NCI-H524 (cell line): ENCODE data around the gene OR2F2.

Source experiments
- DNase-seq, 2 experiments: peaks; one replicate each; lab custom pipeline; 2025; lab: John Stamatoyannopoulos, UW

Gene OR2F2

DNA sequence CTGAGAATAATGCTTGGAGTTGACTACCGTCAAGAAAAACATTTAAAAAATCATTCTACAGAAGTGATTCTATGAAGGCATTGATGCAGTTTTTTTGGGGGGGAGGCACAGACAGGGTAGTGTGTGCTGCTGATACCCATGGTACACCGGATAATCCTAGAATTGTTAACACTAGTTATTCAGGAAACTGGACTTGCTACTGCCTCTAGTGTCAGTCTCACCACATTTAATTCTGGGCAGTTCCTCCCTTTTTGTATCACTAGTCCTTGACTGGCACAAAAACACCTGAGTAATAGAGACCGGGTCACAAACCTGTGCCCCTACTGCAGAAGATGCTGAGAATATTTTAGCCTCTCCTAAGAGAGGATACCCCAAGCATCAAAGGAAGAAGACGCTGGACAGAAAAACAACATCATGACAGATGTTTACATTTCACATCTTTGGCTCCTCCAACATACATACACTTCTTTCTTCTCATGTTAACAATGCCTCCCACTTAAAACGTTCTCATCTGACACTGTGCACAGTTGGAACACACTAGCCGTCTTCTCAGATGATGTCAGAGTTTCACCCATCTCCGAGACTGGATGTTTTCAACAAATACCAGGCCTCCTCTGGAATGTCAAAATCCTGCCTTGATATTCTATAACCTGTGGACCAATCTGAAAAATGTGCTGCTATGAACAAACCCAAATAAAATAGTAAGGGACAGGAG lies 19.9 kb upstream of the OR2F2 start:
- no peak for DNase-seq

DNA sequence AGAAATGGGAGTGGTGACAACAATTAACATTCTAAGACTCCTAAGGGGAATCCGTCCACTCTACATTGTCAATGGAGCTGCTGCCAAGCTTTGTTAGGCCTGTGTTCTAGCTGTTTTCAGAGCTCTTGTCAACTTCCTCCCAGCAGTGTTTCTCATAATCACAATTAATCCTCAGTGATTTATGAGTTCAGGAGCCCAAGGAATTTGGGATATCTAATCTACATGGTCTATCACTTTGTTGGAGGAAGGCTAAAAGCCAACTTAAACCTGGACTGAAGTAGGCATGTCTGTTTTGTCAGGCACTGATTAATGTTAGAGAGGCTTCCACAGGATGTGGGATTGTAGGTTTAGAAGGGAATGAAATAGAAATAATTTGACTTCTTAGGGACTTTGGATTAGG lies 10.2 kb upstream of the OR2F2 start:
- no peak for DNase-seq

DNA sequence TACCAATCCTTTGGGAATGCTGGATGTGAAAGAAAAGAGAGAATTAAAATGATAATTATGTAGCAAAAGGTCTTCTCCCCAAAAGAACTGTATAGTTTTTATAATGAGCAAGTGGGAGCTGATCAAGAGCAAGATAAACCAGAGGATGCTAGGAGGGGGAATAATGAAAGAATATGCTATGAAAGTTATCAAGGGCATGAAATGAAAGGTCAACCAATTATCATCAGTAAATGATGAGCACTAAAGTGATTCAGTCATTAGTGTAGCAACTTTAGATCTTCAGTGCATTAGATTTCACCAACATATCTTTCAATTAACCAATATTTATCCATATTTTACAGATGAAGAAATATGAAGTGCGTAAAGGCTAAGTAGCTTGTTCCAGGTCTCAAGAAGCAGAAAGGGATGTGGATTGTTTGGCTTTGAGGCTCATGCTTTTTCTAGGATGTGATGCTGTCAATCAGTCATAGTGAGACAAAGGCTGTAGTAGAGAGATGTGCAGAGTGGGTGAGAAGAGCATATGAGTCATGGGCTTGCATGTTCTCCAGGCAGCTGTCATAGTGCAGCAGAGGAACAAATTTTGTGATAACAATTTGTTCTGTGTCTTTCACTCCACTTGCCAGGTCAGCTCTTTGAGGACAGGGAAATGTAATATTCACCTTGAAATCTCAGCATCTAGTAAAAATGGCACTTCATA lies 5.7 kb upstream of the OR2F2 start:
- no peak for DNase-seq

GRCh38 chr7:143931739-143932138 lies 3.3 kb upstream of the OR2F2 start:
- no peak for DNase-seq

GRCh38 chr7:143936087-143937009 lies 1.3 kb downstream of the OR2F2 start:
- DNase-seq = no peak

DNA sequence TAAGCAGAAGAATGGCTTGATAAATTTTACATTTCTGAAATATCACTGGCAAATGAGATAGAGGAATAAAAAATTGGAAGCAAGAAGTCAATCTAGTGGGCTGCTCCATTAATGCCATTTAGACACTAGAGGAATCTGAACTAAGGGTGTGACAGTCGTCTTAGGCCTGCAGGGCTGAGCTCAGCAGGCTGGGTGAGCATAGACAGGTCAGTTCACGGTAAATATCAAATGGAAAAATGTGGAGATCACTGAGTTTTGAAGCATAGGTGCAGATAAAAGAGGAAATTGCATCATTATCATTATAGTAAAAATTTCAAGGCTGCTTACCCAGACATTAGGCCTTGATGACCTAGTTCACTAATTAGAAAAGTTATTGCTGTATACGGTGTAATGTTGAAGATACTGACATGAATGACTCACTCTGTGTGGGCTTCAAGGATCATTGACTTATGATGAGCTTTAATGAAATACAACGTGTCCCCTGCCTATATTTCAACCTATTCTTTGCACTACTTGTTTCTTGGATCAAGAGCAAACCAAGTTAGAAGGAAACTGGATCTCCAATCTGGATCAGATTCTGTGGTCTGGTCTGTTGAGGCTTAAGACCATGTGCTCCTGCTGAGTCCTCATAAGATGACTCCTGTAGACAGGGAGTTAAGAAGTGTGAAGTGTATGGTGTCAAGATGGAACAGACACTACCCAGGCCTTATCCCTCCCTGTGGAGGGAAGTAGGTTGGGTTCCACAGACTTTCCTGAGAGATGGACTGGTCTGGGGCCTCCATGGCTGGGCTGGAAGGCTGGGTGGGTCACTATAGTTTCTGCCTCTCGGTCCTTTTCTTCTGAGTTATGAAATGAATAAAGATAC lies 3.6 kb downstream of the OR2F2 start:
- no peak for DNase-seq

GRCh38 chr7:143945423-143945822 lies 10.4 kb downstream of the OR2F2 start:
- DNase-seq = no peak

- DNase-seq = no peak
These were observed 12.1 kb downstream of the OR2F2 start for GRCh38 chr7:143947111-143947510.

DNA sequence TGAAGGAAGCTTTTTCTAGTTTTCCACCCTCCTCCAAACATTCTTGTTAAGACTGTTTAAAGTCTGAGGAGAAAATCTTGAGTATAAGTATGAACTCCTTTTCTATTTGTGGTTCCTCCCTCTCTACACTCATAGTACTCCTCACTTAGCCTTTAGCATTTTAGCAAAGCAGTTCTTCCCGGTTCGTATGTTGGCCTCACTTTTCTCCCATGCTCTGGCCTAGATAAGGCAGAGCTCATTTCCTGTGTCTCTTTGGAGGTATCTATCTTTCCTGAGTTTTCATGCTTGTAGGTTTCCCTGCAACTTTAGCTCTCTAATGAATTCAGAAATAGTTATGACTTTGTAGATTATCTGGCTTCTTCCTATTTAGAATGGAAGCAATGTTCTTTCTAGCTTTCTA lies 13.7 kb downstream of the OR2F2 start:
- no peak for DNase-seq

- no peak for DNase-seq
These were observed 18.4 kb downstream of the OR2F2 start for GRCh38 chr7:143953421-143953820.

- no peak for DNase-seq
These were observed 19.1 kb downstream of the OR2F2 start for GRCh38 chr7:143954135-143954534.

- no peak for DNase-seq
These were observed 19.5 kb downstream of the OR2F2 start, which contains the start of gene OR2F1 for GRCh38 chr7:143954544-143954943. Gene OR2F1 (plus strand): TSS chr7:143954844. CDS start chr7:143959971, 5,127 bp downstream.

- DNase-seq = no peak
These were observed 23.7 kb downstream of the OR2F2 start for GRCh38 chr7:143958781-143959180.

- DNase-seq = no peak
These were observed 26.0 kb downstream of the OR2F2 start for GRCh38 chr7:143960813-143961610.

- DNase-seq = no peak
These were observed 30.2 kb downstream of the OR2F2 start for GRCh38 chr7:143965280-143965679.

DNA sequence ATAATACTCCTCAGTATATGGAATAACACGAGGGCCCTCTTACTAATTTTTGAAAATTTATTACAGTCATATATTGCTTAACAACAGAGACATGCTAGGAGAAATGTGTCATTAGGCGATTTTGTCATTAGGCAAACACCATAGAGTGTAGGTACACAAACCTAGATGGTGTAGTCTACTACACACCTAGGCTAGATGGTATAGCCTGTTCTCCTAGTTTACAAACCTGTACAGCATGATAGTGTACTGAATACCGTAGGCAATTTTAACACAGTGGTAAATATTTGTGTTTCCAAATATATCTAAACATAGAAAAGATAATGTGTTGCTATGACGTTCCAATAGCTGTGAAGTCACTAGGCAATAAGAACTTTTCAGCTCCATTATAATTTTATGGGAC lies 32.4 kb downstream of the OR2F2 start:
- no peak for DNase-seq

DNA sequence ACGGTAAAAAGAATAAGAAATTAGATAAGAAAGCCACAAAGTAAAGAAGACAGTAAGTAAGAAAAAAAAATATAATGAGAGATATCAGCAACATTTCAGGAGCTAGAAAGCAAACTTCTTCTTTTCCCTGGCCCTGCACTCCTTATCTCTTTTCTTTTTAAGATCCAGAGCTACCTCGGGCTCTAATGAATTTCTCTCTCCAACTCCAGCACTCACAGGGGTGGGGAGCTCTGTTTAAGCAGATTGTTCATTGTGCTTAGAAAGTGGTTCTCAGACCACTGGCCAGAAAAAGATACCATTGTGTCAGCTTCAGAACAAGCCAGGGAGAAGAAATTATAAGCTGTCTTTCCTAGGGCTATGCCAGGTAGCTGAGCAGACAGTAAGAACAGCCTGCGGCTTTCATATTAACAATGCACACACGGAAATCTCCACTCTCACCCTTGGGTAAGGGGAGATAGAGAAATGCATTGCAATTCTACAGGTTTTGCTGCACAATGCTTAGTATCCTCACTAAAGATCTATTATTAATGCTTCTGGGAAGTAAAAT lies 38.9 kb downstream of the OR2F2 start:
- no peak for DNase-seq

GRCh38 chr7:143974459-143974858 lies 39.4 kb downstream of the OR2F2 start:
- DNase-seq = no peak

DNA sequence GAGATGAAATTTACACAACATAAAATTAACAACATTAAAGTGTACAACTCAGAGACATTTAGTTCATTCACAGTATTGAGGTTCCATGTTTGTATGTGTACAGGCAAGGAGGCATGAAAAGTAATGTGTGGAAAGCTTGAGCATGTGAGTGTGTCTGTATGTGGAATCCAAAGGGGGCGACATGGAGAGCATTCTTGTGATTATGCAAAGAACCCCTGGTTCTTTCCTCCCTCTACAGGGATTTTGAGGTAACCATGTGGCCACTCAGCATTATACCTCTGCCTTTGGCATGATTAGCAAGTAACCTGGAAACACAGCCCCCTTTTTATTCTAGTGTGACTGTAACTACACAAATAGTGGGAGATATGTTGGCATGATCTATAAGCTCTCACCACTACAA lies 40.6 kb downstream of the OR2F2 start:
- peak in 1 of 2 experiments; percentile 18 for DNase-seq

GRCh38 chr7:143978585-143978984 lies 43.6 kb downstream of the OR2F2 start:
- DNase-seq = no peak
